ENCODE data around the gene SPATA2L.

DNA sequence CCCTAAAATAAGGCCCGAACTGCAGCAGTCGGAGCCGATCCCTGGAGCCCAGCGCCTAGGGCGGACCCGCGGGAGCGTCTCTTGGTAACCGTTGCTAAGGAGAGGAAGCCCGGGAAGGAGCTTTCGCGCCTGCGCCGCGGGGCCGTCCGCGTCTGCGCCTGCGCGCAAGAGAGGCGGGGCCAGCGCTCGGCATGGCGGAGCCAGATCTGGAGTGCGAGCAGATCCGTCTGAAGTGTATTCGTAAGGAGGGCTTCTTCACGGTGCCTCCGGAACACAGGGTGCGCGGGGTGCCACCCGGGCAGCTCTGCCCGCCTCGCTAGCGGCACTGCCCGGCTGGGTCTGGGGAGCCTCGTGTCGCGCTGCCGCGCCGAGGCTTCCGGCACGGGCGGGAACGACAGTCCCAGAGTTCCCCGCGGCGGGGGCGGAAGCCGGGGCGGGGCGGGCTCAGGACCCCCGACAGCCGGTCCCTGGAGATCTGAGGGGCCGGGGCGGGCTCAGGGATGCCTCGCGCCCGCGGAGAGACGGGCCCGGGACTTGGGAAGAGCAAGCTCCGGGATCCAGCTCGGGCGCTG, 14.9 kb downstream of the SPATA2L start, which contains the start of gene CDK10:
- TF ChIP-seq TCF7L2 (IDR thresholded peaks at IDR 0.05; ENCODE audit: low read depth, low read length) (no peak), SIN3A (IDR thresholded peaks at IDR 0.05; ENCODE audit: borderline replicate concordance, insufficient read depth, low read depth, low read length) (peak; percentile 46; the same call in 1 of the 2 replicates)

Data from Panc1 (cell line).